Fibroblast of lung (primary cell): ENCODE measurements around the gene SYT11. TPM values are rescaled to one million over a fixed set of nuclear protein-coding genes. Genes with fewer than 3 reads are reported as not detected.
"Not testable (repeated sequence)": the region's sequence is repeated elsewhere in the genome, so short reads cannot be mapped to it uniquely, and the experiment has no call there.

Experiments used
- DNase-seq, 2 donors: peaks; one replicate each; pipeline versions ENCODE4 v3.0.0 to v3.0.0-alpha.2; 2010; ENCODE audit warnings: low read depth in 2 of 2
- H2AFZ ChIP-seq: 2 replicates; pipeline ENCODE4 v1.5.1; 2012; ENCODE audit warnings: low read length, control low read depth, inconsistent platforms
- H3K27ac ChIP-seq: 2 replicates; pipeline ENCODE4 v1.5.1; 2011; ENCODE audit warnings: low read length, control low read depth; ENCODE audit not compliant: insufficient read depth
- H3K27me3 ChIP-seq: 2 replicates; pipeline ENCODE4 v1.5.1; 2011; ENCODE audit warnings: mild to moderate bottlenecking, low read length; ENCODE audit not compliant: control insufficient read depth, insufficient read depth
- H3K36me3 ChIP-seq: 2 replicates; pipeline ENCODE4 v1.5.1; 2011; ENCODE audit warnings: low read length; ENCODE audit not compliant: control insufficient read depth, insufficient read depth
- H3K4me1 ChIP-seq: 2 replicates; pipeline ENCODE4 v1.5.1; 2011; ENCODE audit warnings: low read length; ENCODE audit not compliant: control insufficient read depth, insufficient read depth; ENCODE audit errors: extremely low read depth
- H3K4me2 ChIP-seq: 2 replicates; pipeline ENCODE4 v1.5.1; 2011; ENCODE audit warnings: low read length, control low read depth; ENCODE audit not compliant: insufficient read depth; ENCODE audit errors: extremely low read depth
- H3K4me3 ChIP-seq, 4 experiments: fragments of 200-600 bp in 1 of 4; sonication (generic) in 1 of 4; replicated peaks in 1 of 4; 2 replicates each; pipeline ENCODE4 v1.5.1; 2011 to 2016; ENCODE audit warnings: low read length in 4 of 4, low read depth in 3 of 4, mild to moderate bottlenecking in 3 of 4, control low read depth in 2 of 4, inconsistent platforms in 1 of 4, mixed read lengths in 1 of 4; ENCODE audit not compliant: insufficient read depth in 1 of 4; ENCODE audit errors: control extremely low read depth in 1 of 4
- H3K79me2 ChIP-seq: 2 replicates; pipeline ENCODE4 v1.5.1; 2012; ENCODE audit warnings: mild to moderate bottlenecking, low read length, inconsistent platforms; ENCODE audit not compliant: control insufficient read depth, insufficient read depth
- H3K9ac ChIP-seq: 2 replicates; pipeline ENCODE4 v1.5.1; 2011; ENCODE audit warnings: mild to moderate bottlenecking, low read length, control low read depth; ENCODE audit not compliant: insufficient read depth
- H3K9me3 ChIP-seq: 2 replicates; pipeline ENCODE4 v1.5.1; 2012; ENCODE audit warnings: low read depth, low read length; ENCODE audit not compliant: control insufficient read depth, insufficient read depth
- H4K20me1 ChIP-seq: 2 replicates; pipeline ENCODE4 v1.5.1; 2011; ENCODE audit warnings: low read length; ENCODE audit not compliant: control insufficient read depth, insufficient read depth; ENCODE audit errors: extremely low read depth
- CTCF ChIP-seq, 2 donors: IDR thresholded peaks in 1 of 2; conservative IDR thresholded peaks in 1 of 2; 1 replicate in 1 of 2; 2 replicates in 1 of 2; pipeline ENCODE4 v1.5.1; 2011 to 2012; ENCODE audit warnings: low read length in 2 of 2, control low read depth in 1 of 2, inconsistent platforms in 1 of 2, low read depth in 1 of 2, mild to moderate bottlenecking in 1 of 2
- EZH2 ChIP-seq: IDR thresholded peaks from 2 replicates; pipeline ENCODE4 v1.5.1; 2012; ENCODE audit warnings: low read length, control low read depth, mild to moderate bottlenecking; ENCODE audit errors: missing control alignments
- polyA plus RNA-seq, 2 donors: library from polyadenylated mRNA; depleted of rRNA in 1 of 2; stranded (reverse) in 1 of 2; unstranded in 1 of 2; fragments of >200 nt; gene quantifications; 2 replicates each; pipeline ENCODE4 v1.2.1, GENCODE V29; 2011 to 2012; ENCODE audit warnings: missing spikeins in 1 of 2
- total RNA-seq: library from RNA; depleted of rRNA; stranded (reverse); fragments of >200 nt; gene quantifications from 2 replicates; pipeline ENCODE4 v1.2.1, GENCODE V29; 2014

SYT11 gene
- total and polyA plus RNA-seq, 2 donors (not counting 1 experiment from before 2014, with no cell fraction given): 36.8 to 71.3 TPM

- Histone ChIP-seq H3K27ac (peak overlapping the region; percentile 58), H2AFZ (no peak overlapping the region), H3K36me3 (peaks cover 3% of the 10 kb centered on the region), H3K27me3 (no peaks in the 10 kb centered on the region), H3K4me3 (no peak overlapping the region), H3K79me2 (peaks cover 8% of the 10 kb centered on the region), H3K4me2 (no peak overlapping the region), H3K4me1 (peaks cover 5% of the 10 kb centered on the region), H4K20me1 (no peaks in the 10 kb centered on the region), H3K9me3 (no peaks in the 10 kb centered on the region), H3K9ac (no peak overlapping the region)
- no peak for TF ChIP-seq EZH2
- TF ChIP-seq CTCF (conservative IDR thresholded peaks at IDR 0.05 in 1 of 2, IDR thresholded peaks at IDR 0.05 in 1 of 2; ENCODE audit: low read depth in 1 of 2, low read length in 2 of 2): no peak
- no peak for DNase-seq
These were observed 25.6 kb upstream of the SYT11 start for GRCh38 chr1:155833665-155834295.

GRCh38 chr1:155834296-155834926, 25.0 kb upstream of the SYT11 start:
- peaks cover 3% of the 10 kb centered on the region for H3K36me3 ChIP-seq

GRCh38 chr1:155834927-155835399, 24.4 kb upstream of the SYT11 start:
- H4K20me1 ChIP-seq, H3K79me2 ChIP-seq, DNase-seq, H3K9ac ChIP-seq, H3K4me1 ChIP-seq, H3K9me3 ChIP-seq, H2AFZ ChIP-seq, H3K36me3 ChIP-seq, H3K4me2 ChIP-seq, H3K4me3 ChIP-seq, H3K27ac ChIP-seq, H3K27me3 ChIP-seq: not testable (repeated sequence)

More at GRCh38 chr1:155834296-155834926, 25.0 kb upstream of the SYT11 start:
- Histone ChIP-seq H3K27ac (peak overlapping the region; percentile 58), H3K4me2 (no peak overlapping the region), H3K4me3 (no peak overlapping the region), H3K9ac (no peak overlapping the region), H3K9me3 (no peaks in the 10 kb centered on the region), H4K20me1 (no peaks in the 10 kb centered on the region), H3K27me3 (no peaks in the 10 kb centered on the region), H3K4me1 (peaks cover 5% of the 10 kb centered on the region), H3K79me2 (peaks cover 8% of the 10 kb centered on the region), H2AFZ (no peak overlapping the region)
- DNase-seq: peak; percentile 21 to 81
- no peak for TF ChIP-seq EZH2
- TF ChIP-seq CTCF (conservative IDR thresholded peaks at IDR 0.05 in 1 of 2, IDR thresholded peaks at IDR 0.05 in 1 of 2; ENCODE audit: low read depth in 1 of 2, low read length in 2 of 2): no peak
